Activated T-cell treated with anti-CD3 and anti-CD28 coated beads for 24 hours (primary cell): ENCODE measurements around the gene MAGEB1.

Experiments used
- DNase-seq: peaks from one replicate; pipeline ENCODE4 v3.0.0-alpha.2; 2020; ENCODE audit warnings: low read depth

Gene MAGEB1, protein sequence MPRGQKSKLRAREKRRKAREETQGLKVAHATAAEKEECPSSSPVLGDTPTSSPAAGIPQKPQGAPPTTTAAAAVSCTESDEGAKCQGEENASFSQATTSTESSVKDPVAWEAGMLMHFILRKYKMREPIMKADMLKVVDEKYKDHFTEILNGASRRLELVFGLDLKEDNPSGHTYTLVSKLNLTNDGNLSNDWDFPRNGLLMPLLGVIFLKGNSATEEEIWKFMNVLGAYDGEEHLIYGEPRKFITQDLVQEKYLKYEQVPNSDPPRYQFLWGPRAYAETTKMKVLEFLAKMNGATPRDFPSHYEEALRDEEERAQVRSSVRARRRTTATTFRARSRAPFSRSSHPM

DNA sequence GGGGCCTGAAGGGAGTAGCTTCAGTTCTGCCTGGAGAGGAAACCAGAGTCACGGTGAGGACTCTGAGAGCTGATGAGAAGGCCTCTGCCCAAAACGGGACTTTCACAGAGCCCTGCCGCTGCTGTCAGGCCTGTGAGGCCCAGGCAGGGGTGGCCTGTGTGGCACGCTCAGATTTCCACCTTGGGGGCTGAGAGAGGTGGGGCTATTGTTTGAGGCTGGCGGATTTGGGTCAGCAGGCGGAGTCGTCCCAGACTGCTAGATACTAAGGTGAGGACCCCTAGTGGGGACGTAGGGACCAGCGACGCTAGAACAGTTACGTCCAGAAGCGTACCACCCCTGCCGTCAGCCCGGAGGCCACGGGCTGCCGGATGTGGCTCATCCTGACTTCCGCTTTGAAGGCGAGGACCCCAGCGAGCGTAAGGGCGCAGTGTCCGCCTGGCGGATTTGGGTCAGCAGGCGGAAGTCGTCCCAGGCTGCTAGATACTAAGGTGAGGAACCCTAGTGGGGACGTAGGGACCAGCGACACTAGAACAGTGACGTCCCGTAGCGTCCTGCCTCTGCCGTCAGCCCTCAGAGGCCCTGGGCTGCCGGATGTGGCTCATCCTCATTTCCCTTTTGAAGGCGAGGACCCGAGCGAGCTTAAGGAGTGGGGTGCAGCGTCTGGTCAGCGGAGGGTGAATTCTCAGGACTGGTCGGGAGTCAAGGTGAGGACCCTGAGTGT is at the start of gene MAGEB1:
Gene MAGEB1, plus strand, starts transcription at position 378 of the 721 bp plus-strand sequence. CDS start 3,348 bp downstream, outside the sequence.
- no peak for DNase-seq

DNA sequence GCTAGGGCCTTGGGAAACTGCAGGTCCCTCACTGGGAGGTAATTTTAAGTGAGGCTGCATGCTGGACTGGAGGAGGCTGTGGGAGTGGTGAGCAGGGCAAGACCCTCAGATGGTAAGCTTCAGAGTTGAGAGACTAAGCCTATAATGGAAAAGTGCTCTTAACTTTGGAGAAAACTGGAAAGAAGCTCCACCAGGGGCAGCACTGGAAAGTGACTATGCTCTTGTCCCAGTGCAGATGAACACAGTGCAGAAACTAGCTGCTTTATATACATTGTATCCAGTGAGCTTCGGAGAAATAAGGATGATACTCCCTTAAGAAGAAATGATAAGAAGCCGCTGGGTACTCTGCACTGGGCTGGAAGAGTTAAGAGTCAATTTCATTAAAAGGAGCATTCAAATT is 34.8 kb upstream of the MAGEB1 start:
- DNase-seq = no peak

- no peak for DNase-seq
These were observed 31.5 kb upstream of the MAGEB1 start, which contains the start of gene MAGEB2 for GRCh38 chrX:30215357-30215843. Gene MAGEB2 (plus strand): TSS chrX:30215563. CDS start chrX:30218581, 3,018 bp downstream.

DNA sequence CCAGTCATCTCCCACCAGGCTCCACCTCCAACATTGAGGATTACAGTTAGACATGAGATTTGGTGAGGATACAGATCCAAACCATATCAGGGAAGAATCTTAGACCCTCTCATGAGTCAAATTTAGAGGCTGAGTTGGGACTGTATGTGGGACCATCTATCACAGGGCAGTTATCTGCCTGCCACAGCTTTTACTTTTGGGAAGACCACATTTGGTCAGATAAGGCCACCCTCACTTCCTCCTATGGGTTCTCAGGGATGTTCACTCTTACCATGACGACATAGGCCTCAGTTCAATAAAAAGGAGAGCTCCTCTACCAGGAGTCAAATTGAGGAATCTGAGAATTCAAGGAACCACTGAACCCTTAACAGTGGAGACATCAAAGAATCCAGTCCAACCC is 29.5 kb upstream of the MAGEB1 start:
- DNase-seq = no peak

DNA sequence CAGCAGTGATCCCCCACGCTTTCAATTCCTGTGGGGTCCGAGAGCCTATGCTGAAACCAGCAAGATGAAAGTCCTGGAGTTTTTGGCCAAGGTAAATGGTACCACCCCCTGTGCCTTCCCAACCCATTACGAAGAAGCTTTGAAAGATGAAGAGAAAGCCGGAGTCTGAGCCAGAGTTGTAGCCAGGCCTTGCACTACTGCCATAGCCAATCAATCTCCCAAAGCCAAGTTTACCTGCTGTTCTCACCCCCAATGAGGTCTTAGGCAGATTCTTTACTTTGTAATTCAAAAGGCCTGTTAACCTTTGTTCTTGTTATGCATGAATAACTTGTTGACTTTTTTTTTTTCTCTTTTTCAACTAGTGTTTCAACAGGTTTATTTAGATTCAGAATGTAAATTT is 27.6 kb upstream of the MAGEB1 start:
- no peak for DNase-seq

- DNase-seq = no peak
These were observed 26.3 kb upstream of the MAGEB1 start for GRCh38 chrX:30220661-30221060.

GRCh38 chrX:30224536-30224935 is 22.4 kb upstream of the MAGEB1 start:
- no peak for DNase-seq

GRCh38 chrX:30228526-30228925 is 18.4 kb upstream of the MAGEB1 start:
- DNase-seq = no peak

- DNase-seq = no peak
These were observed 16.6 kb upstream of the MAGEB1 start, which contains the start of gene MAGEB3 for GRCh38 chrX:30230395-30230794. Gene MAGEB3 (plus strand): TSS chrX:30230657. CDS start chrX:30235925, 5,268 bp downstream.

DNA sequence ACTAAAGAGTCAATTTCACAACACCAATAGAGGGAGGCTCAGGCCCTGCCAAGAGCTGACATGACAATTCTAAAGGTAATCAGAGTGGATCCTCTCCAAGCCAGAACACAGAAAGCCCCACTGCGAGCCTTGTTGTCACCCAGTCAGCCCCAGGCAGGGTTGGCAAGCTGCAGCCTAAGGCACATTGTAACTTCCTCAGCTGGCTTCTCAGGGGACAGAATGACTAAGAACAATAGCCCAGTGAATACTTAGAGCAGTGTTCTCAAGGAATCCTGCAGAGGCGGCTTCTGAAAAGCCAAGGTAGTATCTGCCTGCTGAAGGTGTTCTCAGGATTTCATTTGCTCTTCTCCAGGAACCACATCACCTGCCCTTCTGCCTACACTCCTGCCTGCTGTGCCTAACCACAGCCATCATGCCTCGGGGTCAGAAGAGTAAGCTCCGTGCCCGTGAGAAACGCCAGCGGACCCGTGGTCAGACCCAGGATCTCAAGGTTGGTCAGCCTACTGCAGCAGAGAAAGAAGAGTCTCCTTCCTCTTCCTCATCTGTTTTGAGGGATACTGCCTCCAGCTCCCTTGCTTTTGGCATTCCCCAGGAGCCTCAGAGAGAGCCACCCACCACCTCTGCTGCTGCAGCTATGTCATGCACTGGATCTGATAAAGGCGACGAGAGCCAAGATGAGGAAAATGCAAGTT is 5.1 kb upstream of the MAGEB1 start, which contains the start of gene MAGEB4:
Gene MAGEB4, plus strand, starts transcription at position 277 of the 692 bp plus-strand sequence. Its CDS starts 136 bp downstream, at position 413.
- no peak for DNase-seq

GRCh38 chrX:30248854-30249253 is 1.9 kb downstream of the MAGEB1 start:
- DNase-seq = no peak

GRCh38 chrX:30253257-30253656 is 6.3 kb downstream of the MAGEB1 start:
- no peak for DNase-seq

GRCh38 chrX:30259927-30260326 is 13.0 kb downstream of the MAGEB1 start:
- no peak for DNase-seq

DNA sequence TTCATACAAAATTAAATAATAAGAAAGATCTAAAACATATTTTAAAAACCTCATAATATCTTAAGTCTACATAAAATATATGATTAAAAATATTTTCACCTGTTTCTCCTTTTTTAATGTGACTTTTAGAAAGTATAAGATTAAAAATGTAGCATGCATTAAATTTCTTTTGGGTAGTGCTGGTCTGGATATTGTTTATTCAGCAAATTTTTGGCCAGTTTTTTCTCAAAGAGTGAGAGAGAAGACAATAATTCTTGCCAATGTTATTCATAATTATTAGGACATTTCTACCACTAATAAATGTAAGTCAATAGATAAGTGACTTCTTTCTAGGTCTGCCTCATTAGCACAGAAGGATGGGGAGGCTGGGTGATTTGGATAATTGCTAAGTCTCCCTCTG is 14.1 kb downstream of the MAGEB1 start:
- DNase-seq = no peak

DNA sequence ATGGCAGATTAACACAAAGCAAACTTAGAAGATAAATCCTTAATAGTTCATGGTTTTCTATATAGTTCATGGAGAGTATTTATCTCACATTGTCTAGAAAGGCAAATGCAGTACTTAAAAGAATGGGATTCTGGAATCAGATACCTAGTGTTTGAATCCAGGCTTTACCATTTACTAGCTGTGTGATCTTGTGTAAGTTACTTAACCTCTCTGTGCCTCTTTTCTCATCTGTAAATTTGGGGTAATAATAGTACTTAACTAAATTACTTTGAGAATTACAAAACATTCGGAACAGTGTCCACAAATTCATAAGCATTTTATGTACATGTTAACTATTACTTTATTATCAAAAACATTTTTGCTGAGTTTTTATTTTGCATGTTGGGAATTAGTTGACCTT is 15.8 kb downstream of the MAGEB1 start:
- DNase-seq = no peak

- no peak for DNase-seq
These were observed 23.7 kb downstream of the MAGEB1 start for GRCh38 chrX:30270639-30271038.

DNA sequence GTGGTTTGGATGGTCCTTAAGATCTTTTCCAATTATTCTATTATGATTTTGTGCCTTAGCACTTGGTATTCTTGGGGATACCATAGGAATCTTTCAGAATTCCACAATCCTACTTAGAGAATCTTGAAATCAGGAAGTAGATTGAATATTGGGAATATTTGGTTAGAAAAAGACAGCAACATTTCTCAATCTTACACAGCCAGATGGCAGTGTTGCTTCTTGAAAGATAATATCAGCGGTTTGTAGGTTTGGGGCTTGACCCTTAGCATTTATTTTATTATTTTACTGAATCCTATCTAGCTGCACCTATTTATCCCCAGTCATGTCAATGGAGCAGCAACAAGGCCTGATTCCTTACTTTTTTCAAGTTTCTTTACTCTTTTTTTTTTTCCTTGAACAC is 28.6 kb downstream of the MAGEB1 start:
- no peak for DNase-seq

DNA sequence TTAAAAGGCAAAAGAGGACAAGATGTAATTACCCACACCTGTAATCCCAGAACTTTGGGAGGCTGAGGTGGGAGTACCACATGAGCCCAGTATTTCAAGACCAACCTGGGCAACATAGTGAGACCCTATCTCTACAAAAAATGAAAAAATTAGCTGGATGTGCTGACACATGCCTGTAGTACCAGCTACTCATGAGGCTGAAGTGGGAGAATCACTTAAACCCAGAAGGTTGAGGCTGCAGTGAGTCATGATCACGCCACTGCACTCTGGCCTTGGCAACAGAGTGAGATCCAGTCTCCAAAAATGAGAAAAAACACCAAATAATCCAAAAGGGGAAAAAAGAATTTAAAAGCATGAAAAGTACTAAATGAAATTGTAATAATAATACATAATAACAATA is 31.4 kb downstream of the MAGEB1 start:
- no peak for DNase-seq

GRCh38 chrX:30280428-30280827 is 33.5 kb downstream of the MAGEB1 start:
- DNase-seq = no peak

GRCh38 chrX:30282527-30282926 is 35.6 kb downstream of the MAGEB1 start:
- no peak for DNase-seq

GRCh38 chrX:30283456-30284200 is 36.7 kb downstream of the MAGEB1 start:
- DNase-seq = no peak
